ENCODE data around the gene LTA4H. TPM values are rescaled to one million over a fixed set of nuclear protein-coding genes. Genes with fewer than 3 reads are reported as not detected.

LTA4H gene
- total RNA-seq, 1 experiment from 2014 or later, result 51.8 TPM

DNA sequence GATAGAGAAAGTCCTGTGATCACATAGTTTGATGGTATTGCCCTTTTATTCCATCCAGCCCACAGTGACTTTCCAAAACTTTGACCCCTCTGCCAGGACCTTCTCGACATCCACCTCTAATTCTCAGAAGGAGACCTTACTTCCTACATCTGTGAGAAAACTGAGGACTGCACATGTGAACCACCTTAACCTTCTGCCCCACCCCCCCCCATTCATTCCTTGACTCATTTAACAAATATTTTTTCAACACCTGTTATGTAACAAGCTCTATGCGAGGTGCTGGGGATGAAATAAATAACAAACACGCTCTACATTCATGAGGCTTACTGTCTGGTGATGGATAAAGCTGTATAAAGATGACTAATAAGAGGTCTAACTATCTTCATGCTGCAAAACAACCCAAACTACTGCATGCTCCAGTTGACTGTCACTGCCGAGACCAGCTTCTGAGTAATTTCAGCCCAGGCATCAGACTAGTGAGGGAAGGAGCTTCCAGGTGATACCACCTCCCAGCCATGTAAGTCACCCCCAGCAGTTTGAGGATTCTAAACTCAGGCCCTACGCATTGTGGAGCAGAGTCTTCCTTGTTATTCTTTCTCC, 37.4 kb downstream of the LTA4H start:
- Histone ChIP-seq H3K27ac (ENCODE audit: low read depth, low read length, poor library complexity, severe bottlenecking) (no peak overlapping the region), H3K9me3 (ENCODE audit: low read depth, low read length, poor library complexity, severe bottlenecking) (no peaks in the 10 kb centered on the region), H3K36me3 (ENCODE audit: insufficient read depth, low read length, poor library complexity, severe bottlenecking) (no peaks in the 10 kb centered on the region), H3K4me3 (ENCODE audit: low read depth, low read length, poor library complexity, severe bottlenecking) (no peak overlapping the region), H3K27me3 (replicated peaks; ENCODE audit: insufficient read depth, low read depth, low read length, poor library complexity) (no peaks in the 10 kb centered on the region), H3K4me1 (ENCODE audit: insufficient read depth, low read length, poor library complexity, severe bottlenecking) (no peaks in the 10 kb centered on the region)
- ChIA-PET POLR2A (ENCODE audit: low non-redundant PET) (no interaction called here), CTCF (interaction anchor here (0.5 to 1.8 kb wide), 7 partner anchors 16 to 423 kb away, joined by 3 to 8 read pairs (median 3); partner anchors contain the start of gene CDK17)
- no TSS peak for BruUV-seq (replicated peaks)
- intact Hi-C loops (cut with micrococcal nuclease; ENCODE audit: unreplicated experiment), result loop anchor here (1.0 kb wide), 2 partner anchors 80 to 416 kb away; no protein-coding TSS in a partner anchor
- no peak for TF ChIP-seq EZH2 (IDR thresholded peaks at IDR 0.05; ENCODE audit: borderline replicate concordance, low read depth, low read length, poor library complexity, severe bottlenecking)
- TF ChIP-seq, protein P1, sequence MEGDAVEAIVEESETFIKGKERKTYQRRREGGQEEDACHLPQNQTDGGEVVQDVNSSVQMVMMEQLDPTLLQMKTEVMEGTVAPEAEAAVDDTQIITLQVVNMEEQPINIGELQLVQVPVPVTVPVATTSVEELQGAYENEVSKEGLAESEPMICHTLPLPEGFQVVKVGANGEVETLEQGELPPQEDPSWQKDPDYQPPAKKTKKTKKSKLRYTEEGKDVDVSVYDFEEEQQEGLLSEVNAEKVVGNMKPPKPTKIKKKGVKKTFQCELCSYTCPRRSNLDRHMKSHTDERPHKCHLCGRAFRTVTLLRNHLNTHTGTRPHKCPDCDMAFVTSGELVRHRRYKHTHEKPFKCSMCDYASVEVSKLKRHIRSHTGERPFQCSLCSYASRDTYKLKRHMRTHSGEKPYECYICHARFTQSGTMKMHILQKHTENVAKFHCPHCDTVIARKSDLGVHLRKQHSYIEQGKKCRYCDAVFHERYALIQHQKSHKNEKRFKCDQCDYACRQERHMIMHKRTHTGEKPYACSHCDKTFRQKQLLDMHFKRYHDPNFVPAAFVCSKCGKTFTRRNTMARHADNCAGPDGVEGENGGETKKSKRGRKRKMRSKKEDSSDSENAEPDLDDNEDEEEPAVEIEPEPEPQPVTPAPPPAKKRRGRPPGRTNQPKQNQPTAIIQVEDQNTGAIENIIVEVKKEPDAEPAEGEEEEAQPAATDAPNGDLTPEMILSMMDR (conservative IDR thresholded peaks at IDR 0.05; ENCODE audit: low read depth, low read length), result no peak
- DNase-seq (ENCODE audit: low spot score), result no peak

DNA sequence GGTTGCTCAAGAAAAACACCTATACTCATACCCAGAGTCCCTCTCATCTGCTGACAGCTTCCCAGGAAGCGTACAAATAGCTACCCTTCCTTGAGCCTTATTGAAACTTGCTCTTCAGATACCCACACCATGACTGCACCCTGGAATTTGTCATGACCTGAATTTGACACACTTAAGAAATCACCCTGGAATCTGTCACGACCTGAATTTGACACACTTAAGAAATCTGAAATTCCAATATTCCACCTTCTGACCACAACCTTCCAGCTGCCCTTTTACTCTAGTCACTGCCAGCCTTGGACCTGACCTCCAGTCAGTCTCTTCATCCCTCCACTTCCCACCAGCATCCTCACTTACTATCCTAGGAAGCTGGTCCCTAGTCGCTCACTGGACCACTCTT, 38.1 kb downstream of the LTA4H start:
- intact Hi-C loops (cut with micrococcal nuclease; ENCODE audit: unreplicated experiment), result no loop called here
- Histone ChIP-seq H3K27ac (ENCODE audit: low read depth, low read length, poor library complexity, severe bottlenecking) (no peak overlapping the region), H3K4me1 (ENCODE audit: insufficient read depth, low read length, poor library complexity, severe bottlenecking) (no peaks in the 10 kb centered on the region), H3K4me3 (ENCODE audit: low read depth, low read length, poor library complexity, severe bottlenecking) (no peak overlapping the region), H3K9me3 (ENCODE audit: low read depth, low read length, poor library complexity, severe bottlenecking) (no peaks in the 10 kb centered on the region), H3K27me3 (replicated peaks; ENCODE audit: insufficient read depth, low read depth, low read length, poor library complexity) (no peaks in the 10 kb centered on the region), H3K36me3 (ENCODE audit: insufficient read depth, low read length, poor library complexity, severe bottlenecking) (no peaks in the 10 kb centered on the region)
- TF ChIP-seq, protein P1 (conservative IDR thresholded peaks at IDR 0.05; ENCODE audit: low read depth, low read length), result no peak
- no peak for TF ChIP-seq EZH2 (IDR thresholded peaks at IDR 0.05; ENCODE audit: borderline replicate concordance, low read depth, low read length, poor library complexity, severe bottlenecking)
- DNase-seq (ENCODE audit: low spot score), result no peak
- ChIA-PET CTCF (no interaction called here), POLR2A (ENCODE audit: low non-redundant PET) (interaction anchor here (0.7 kb wide), 1 partner anchor 483 kb away, joined by 3 read pairs; no protein-coding TSS in a partner anchor)
- BruUV-seq (replicated peaks), result no TSS peak

DNA sequence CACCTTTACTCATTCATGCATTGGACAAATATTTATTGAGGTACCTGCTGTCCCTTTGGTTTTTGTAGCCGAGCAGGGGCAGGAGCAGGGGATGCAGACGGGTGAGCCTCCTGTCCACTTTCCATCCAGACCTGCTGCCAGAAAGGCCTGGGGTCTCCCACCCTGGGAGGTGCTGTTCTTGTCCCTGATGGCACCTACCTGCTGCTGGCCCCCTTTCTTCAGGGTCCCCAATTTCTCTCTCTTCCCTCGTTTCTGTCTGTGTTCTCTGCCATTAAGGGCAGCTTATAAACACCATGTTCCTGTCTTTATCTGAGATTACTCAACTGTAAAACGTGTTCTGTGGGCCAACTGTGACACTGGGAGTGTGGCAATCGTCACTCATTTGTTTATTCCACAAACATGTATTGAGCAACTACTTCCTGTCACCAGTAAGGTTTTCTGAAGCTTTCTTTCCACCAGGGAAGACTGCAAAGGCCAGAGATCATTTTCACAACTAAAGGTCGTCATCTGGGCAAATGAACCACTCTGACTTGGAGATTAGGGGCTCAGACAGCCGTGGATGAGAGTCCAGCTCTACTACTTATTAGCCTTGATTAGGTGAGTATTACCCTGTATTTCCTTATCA, 39.2 kb downstream of the LTA4H start, which contains the start of gene HAL:
HAL (minus strand) TSS at position 311 of the 625 bp plus-strand sequence. CDS start 434 bp downstream, outside the sequence.
- ChIA-PET POLR2A (ENCODE audit: low non-redundant PET) (interaction anchor here (0.6 kb wide), 1 partner anchor 203 kb away, joined by 4 read pairs; no protein-coding TSS in a partner anchor), CTCF (interaction anchor here (0.6 kb wide), 1 partner anchor 78 kb away, joined by 3 read pairs; no protein-coding TSS in a partner anchor)
- Histone ChIP-seq H3K4me3 (ENCODE audit: low read depth, low read length, poor library complexity, severe bottlenecking) (no peak within 1 kb of the TSS), H3K27me3 (replicated peaks; ENCODE audit: insufficient read depth, low read depth, low read length, poor library complexity) (no peaks in the 10 kb centered on the region), H3K27ac (ENCODE audit: low read depth, low read length, poor library complexity, severe bottlenecking) (no peak within 1 kb of the TSS), H3K4me1 (ENCODE audit: insufficient read depth, low read length, poor library complexity, severe bottlenecking) (no peaks in the 10 kb centered on the region), H3K9me3 (ENCODE audit: low read depth, low read length, poor library complexity, severe bottlenecking) (no peaks in the 10 kb centered on the region), H3K36me3 (ENCODE audit: insufficient read depth, low read length, poor library complexity, severe bottlenecking) (no peaks in the 10 kb centered on the region)
- BruUV-seq (replicated peaks), result no TSS peak
- peak; percentile 26 for DNase-seq (ENCODE audit: low spot score)
- TF ChIP-seq EZH2 (IDR thresholded peaks at IDR 0.05; ENCODE audit: borderline replicate concordance, low read depth, low read length, poor library complexity, severe bottlenecking), result no peak
- TF ChIP-seq, protein P1 (conservative IDR thresholded peaks at IDR 0.05; ENCODE audit: low read depth, low read length), result no peak
- intact Hi-C loops (cut with micrococcal nuclease; ENCODE audit: unreplicated experiment), result no loop called here

Measured in A673 (cell line).